ENCODE data around the gene SOST.

Gene SOST

GRCh38 chr17:43741636-43742035 is 17.0 kb downstream of the SOST start:
- DNase-seq (ENCODE audit: low read depth), result no peak

GRCh38 chr17:43740541-43740940 is 18.1 kb downstream of the SOST start:
- DNase-seq (ENCODE audit: low read depth), result no peak

GRCh38 chr17:43737722-43738121 is 20.9 kb downstream of the SOST start:
- DNase-seq (ENCODE audit: low read depth), result no peak

- DNase-seq (ENCODE audit: low read depth), result no peak
These were observed 22.2 kb downstream of the SOST start for GRCh38 chr17:43736389-43736788.

GRCh38 chr17:43734376-43734775 is 24.2 kb downstream of the SOST start:
- peak; percentile 76 for DNase-seq (ENCODE audit: low read depth)

- no peak for DNase-seq (ENCODE audit: low read depth)
These were observed 24.6 kb downstream of the SOST start for GRCh38 chr17:43733956-43734355.

- peak; percentile 92 for DNase-seq (ENCODE audit: low read depth)
These were observed 25.6 kb downstream of the SOST start for GRCh38 chr17:43732958-43733357.

GRCh38 chr17:43728081-43728480 is 30.5 kb downstream of the SOST start:
- DNase-seq (ENCODE audit: low read depth), result no peak

- peak; percentile 75 for DNase-seq (ENCODE audit: low read depth)
These were observed 34.8 kb downstream of the SOST start for GRCh38 chr17:43723697-43724359.

GRCh38 chr17:43722870-43723665 is 35.5 kb downstream of the SOST start:
- no peak for DNase-seq (ENCODE audit: low read depth)

- no peak for DNase-seq (ENCODE audit: low read depth)
These were observed 36.3 kb downstream of the SOST start for GRCh38 chr17:43722269-43722619.

- DNase-seq (ENCODE audit: low read depth), result no peak
These were observed 36.9 kb downstream of the SOST start for GRCh38 chr17:43721537-43722268.

GRCh38 chr17:43720311-43721060 is 38.1 kb downstream of the SOST start:
- no peak for DNase-seq (ENCODE audit: low read depth)

- DNase-seq (ENCODE audit: low read depth), result no peak
These were observed 39.0 kb downstream of the SOST start for GRCh38 chr17:43719578-43719977.

- DNase-seq (ENCODE audit: low read depth), result no peak
These were observed 40.0 kb downstream of the SOST start for GRCh38 chr17:43718544-43718943.

GRCh38 chr17:43717913-43718312 is 40.7 kb downstream of the SOST start:
- DNase-seq (ENCODE audit: low read depth), result no peak

- DNase-seq (ENCODE audit: low read depth), result peak; percentile 50
These were observed 44.0 kb downstream of the SOST start for GRCh38 chr17:43714465-43715149.

- no peak for DNase-seq (ENCODE audit: low read depth)
These were observed 45.0 kb downstream of the SOST start for GRCh38 chr17:43713494-43714162.

GRCh38 chr17:43712397-43712796 is 46.2 kb downstream of the SOST start:
- no peak for DNase-seq (ENCODE audit: low read depth)

GRCh38 chr17:43710101-43710500 is 48.5 kb downstream of the SOST start:
- DNase-seq (ENCODE audit: low read depth), result no peak

- DNase-seq (ENCODE audit: low read depth), result no peak
These were observed 49.4 kb downstream of the SOST start for GRCh38 chr17:43709210-43709609.
